ENCODE measurements around the gene SPATA31C1. TPM values are rescaled to one million over a fixed set of nuclear protein-coding genes. Genes with fewer than 3 reads are reported as not detected.

The SPATA31C1 gene
- total RNA-seq, 1 experiment from 2014 or later, result 0.15 TPM

DNA sequence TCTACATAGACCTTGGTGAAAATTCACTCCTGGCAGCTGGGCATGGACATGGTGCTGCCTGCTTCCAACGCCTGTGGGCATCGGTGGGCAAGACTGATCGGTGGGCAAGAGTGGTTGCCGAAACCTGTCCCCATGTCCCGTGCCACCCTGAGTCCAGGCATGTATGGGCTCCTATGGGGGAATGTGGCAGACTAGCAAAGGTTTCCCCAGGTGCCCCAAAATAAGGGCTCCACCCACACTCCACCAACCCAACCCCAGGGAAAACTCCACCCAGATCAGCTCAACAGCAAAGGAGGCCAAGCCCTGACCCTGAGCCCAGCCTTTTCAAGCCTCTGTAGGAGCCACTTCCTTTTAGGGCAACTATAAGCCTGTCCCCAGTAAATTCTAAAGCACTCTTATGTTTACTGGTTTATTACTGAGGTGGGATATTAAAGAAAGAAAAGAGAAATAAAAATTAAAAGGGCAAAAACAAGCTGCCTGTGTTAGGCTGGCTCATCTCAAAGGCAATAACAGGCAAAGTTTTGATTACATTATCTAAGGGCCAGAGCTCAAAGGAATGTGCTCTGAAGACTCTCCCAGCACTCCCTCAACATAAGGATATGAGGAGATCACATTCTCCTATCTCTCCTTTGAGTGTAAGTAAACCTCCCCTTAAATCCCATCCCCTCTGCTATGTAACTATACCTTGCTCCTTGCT lies 44.0 kb upstream of the SPATA31C1 start:
- TF ChIP-seq, protein P1, sequence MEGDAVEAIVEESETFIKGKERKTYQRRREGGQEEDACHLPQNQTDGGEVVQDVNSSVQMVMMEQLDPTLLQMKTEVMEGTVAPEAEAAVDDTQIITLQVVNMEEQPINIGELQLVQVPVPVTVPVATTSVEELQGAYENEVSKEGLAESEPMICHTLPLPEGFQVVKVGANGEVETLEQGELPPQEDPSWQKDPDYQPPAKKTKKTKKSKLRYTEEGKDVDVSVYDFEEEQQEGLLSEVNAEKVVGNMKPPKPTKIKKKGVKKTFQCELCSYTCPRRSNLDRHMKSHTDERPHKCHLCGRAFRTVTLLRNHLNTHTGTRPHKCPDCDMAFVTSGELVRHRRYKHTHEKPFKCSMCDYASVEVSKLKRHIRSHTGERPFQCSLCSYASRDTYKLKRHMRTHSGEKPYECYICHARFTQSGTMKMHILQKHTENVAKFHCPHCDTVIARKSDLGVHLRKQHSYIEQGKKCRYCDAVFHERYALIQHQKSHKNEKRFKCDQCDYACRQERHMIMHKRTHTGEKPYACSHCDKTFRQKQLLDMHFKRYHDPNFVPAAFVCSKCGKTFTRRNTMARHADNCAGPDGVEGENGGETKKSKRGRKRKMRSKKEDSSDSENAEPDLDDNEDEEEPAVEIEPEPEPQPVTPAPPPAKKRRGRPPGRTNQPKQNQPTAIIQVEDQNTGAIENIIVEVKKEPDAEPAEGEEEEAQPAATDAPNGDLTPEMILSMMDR (conservative IDR thresholded peaks at IDR 0.05), result no peak
- H3K56ac ChIP-seq (ENCODE audit: insufficient read length, low read depth, low read length), result no peak overlapping the region
- H3K36me3 Mint-ChIP-seq (ENCODE audit: insufficient read depth in 1 of 3, low read depth in 3 of 3), result peaks cover 2 to 8% (median 3%) of the 10 kb centered on the region in 3 experiments; a peak in 4 of 7 replicates
- no peak overlapping the region for H3K18ac ChIP-seq (ENCODE audit: insufficient read length, low read depth, low read length)
- H3K79me2 ChIP-seq (ENCODE audit: insufficient read depth, low read length), result no peaks in the 10 kb centered on the region
- DNase-seq, result peak; percentile 15
- H3T11ph ChIP-seq (ENCODE audit: low read length), result no peak overlapping the region
- peaks cover 7% of the 10 kb centered on the region; the same call in 1 of the 2 replicates for H3K4me1 ChIP-seq (ENCODE audit: insufficient read depth, low read length)
- H3K4ac ChIP-seq (ENCODE audit: low read depth, low read length), result no peak overlapping the region
- H2BK20ac ChIP-seq (ENCODE audit: low read depth, low read length, poor library complexity, severe bottlenecking), result no peak overlapping the region
- H3K79me1 ChIP-seq (ENCODE audit: insufficient read depth, low read depth, low read length, poor library complexity, severe bottlenecking), result no peaks in the 10 kb centered on the region
- no peak overlapping the region for H2AFZ ChIP-seq (ENCODE audit: low read length)
- H3K27ac ChIP-seq (ENCODE audit: insufficient read length, low read depth, low read length), result no peak overlapping the region
- H3K9me3 Mint-ChIP-seq, result peaks cover 0 to 9% of the 10 kb centered on the region in 2 experiments; a peak in 2 of 5 replicates
- H2BK12ac ChIP-seq (ENCODE audit: insufficient read length, low read depth, low read length), result no peak overlapping the region
- H2BK5ac ChIP-seq (ENCODE audit: insufficient read length, low read length), result no peak overlapping the region
- H3K23ac ChIP-seq (ENCODE audit: insufficient read length, low read depth, low read length), result no peak overlapping the region
- no peaks in the 10 kb centered on the region for H3K23me2 ChIP-seq (ENCODE audit: insufficient read length, low read depth, low read length, poor library complexity, severe bottlenecking)
- H4K8ac ChIP-seq (replicated peaks; ENCODE audit: insufficient read length, low read depth, low read length), result no peak overlapping the region
- H3K9ac ChIP-seq (ENCODE audit: extremely low read depth, insufficient read length, low read length), result no peak overlapping the region
- peaks cover 22% of the 10 kb centered on the region in 2 experiments for H3K4me1 Mint-ChIP-seq
- H2BK15ac ChIP-seq (ENCODE audit: low read depth, low read length), result no peak overlapping the region
- no peak overlapping the region for H3K14ac ChIP-seq (ENCODE audit: insufficient read depth, low read length)
- peaks cover 3% of the 10 kb centered on the region for H3K27me3 Mint-ChIP-seq (ENCODE audit: low read depth)
- H2BK120ac ChIP-seq (ENCODE audit: low read depth, low read length, poor library complexity, severe bottlenecking), result no peak overlapping the region
- no peak overlapping the region for H3K4me2 ChIP-seq (ENCODE audit: insufficient read depth, insufficient read length, low read length)
- no peak overlapping the region for H3K27ac Mint-ChIP-seq
- H4K91ac ChIP-seq (ENCODE audit: insufficient read length, low read depth, low read length), result no peak overlapping the region
- no CpG with 5 or more reads among the region's 5 CpGs for WGBS (ENCODE audit: extremely low coverage, insufficient read length, low lambda C conversion rate)
- no peak overlapping the region for H4K5ac ChIP-seq (ENCODE audit: insufficient read length, low read depth, low read length)
- no peaks in the 10 kb centered on the region for H3K9me3 ChIP-seq (ENCODE audit: control insufficient read depth, low read depth, low read length)
- H3K27me3 ChIP-seq (ENCODE audit: insufficient read depth, low read length), result no peaks in the 10 kb centered on the region
- H2AK5ac ChIP-seq (ENCODE audit: insufficient read length, low read length), result no peak overlapping the region
- H3K4me3 Mint-ChIP-seq, result no peak overlapping the region
- H4K20me1 ChIP-seq (ENCODE audit: control insufficient read depth, insufficient read depth, insufficient read length), result no peaks in the 10 kb centered on the region

Data from H9 (cell line).